Transverse colon (tissue), 4 donors: ENCODE results near the gene LRRC4B.

Experiments used
- POLR2AphosphoS5 ChIP-seq, 3 donors: sonication (generic); formaldehyde crosslinking; IDR thresholded peaks; one replicate each; pipeline ENCODE4 v1.6.1; 2016; ENCODE audit warnings: antibody characterized with exemption in 3 of 3
- TF ChIP-seq, protein P1 (sequence below), 5 experiments: fragments of 200-600 bp in 3 of 5; fragments of 450-650 bp in 2 of 5; sonication (generic) in 3 of 5; IDR thresholded peaks; 1 replicate in 2 of 5; 2 replicates in 3 of 5; pipeline ENCODE4 v1.5.1; 2016 to 2017; ENCODE audit warnings: antibody characterized with exemption in 5 of 5, inconsistent platforms in 3 of 5, mild to moderate bottlenecking in 2 of 5, moderate library complexity in 1 of 5

DNA sequence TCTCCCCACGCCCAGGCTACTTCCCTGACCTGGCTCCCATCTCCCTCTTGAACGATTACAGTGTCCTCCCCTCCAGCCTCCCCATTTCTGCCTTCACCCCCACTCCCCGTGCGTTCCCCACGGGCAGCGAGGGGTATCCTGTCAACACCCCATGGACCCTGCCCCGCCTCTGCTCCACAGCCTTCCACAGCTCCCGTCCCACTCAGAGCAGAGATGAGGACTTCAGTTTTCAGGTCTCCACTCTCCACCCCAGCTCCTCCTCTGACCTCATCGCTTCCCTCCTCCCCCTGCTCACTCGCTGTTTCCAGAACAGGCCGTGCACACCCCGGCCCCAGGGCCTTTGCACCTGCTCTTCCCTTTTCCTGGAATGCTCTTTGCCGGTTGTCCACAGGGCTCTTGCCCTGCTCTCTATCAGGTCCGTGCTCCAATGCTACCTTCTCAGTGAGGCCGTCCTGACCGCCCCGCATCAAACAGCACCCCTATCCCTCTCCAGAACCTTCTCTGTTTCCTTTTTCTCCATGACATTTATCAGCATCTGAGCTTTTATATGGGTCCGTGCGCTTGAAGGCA is 15.0 kb downstream of the LRRC4B start:
- TF ChIP-seq, protein P1, sequence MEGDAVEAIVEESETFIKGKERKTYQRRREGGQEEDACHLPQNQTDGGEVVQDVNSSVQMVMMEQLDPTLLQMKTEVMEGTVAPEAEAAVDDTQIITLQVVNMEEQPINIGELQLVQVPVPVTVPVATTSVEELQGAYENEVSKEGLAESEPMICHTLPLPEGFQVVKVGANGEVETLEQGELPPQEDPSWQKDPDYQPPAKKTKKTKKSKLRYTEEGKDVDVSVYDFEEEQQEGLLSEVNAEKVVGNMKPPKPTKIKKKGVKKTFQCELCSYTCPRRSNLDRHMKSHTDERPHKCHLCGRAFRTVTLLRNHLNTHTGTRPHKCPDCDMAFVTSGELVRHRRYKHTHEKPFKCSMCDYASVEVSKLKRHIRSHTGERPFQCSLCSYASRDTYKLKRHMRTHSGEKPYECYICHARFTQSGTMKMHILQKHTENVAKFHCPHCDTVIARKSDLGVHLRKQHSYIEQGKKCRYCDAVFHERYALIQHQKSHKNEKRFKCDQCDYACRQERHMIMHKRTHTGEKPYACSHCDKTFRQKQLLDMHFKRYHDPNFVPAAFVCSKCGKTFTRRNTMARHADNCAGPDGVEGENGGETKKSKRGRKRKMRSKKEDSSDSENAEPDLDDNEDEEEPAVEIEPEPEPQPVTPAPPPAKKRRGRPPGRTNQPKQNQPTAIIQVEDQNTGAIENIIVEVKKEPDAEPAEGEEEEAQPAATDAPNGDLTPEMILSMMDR (IDR thresholded peaks at IDR 0.05): no peak
- no peak for TF ChIP-seq POLR2AphosphoS5 (IDR thresholded peaks at IDR 0.05)
